SU-DHL-6 (cell line): ENCODE data around the gene ATAD2B.

Source experiments
- H2AFZ ChIP-seq: fragments of 200-600 bp; sonication (generic); 2 replicates; pipeline ENCODE4 v1.6.1; 2014; ENCODE audit warnings: low read depth, mild to moderate bottlenecking, moderate library complexity, mixed read lengths, antibody characterized with exemption, low read length; ENCODE audit not compliant: severe bottlenecking
- H3F3A ChIP-seq: fragments of 200-600 bp; shearing (Covaris generic); 2 replicates; pipeline ENCODE4 v1.6.0; 2016; ENCODE audit warnings: antibody characterized with exemption, mild to moderate bottlenecking; ENCODE audit not compliant: insufficient read depth
- H3K27ac ChIP-seq: fragments of 200-600 bp; sonication (generic); 2 replicates; pipeline ENCODE4 v1.5.1; 2016; ENCODE audit warnings: low read depth, mild to moderate bottlenecking, low read length, moderate library complexity, mixed read lengths
- H3K27me3 ChIP-seq: fragments of 200-600 bp; sonication (generic), shearing (Covaris generic); 2 replicates; pipeline ENCODE4 v1.6.0; 2014; ENCODE audit warnings: mild to moderate bottlenecking, low read length
- H3K36me3 ChIP-seq: fragments of 200-600 bp; sonication (generic); 2 replicates; pipeline ENCODE4 v1.6.1; 2014; ENCODE audit warnings: mild to moderate bottlenecking, low read length, mixed read lengths
- H3K4me2 ChIP-seq: fragments of 300-600, 200-600 bp; shearing (Covaris generic), sonication (generic); 2 replicates; pipeline ENCODE4 v1.6.0; 2014; ENCODE audit warnings: low read length, low read depth, mild to moderate bottlenecking; ENCODE audit not compliant: poor library complexity, severe bottlenecking
- H3K4me3 ChIP-seq: fragments of 200-600 bp; sonication (generic); 2 replicates; pipeline ENCODE4 v1.5.1; 2014; ENCODE audit warnings: antibody characterized with exemption, low read length, mild to moderate bottlenecking, mixed read lengths; ENCODE audit not compliant: insufficient read depth, poor library complexity, severe bottlenecking
- H3K79me2 ChIP-seq: fragments of 200-600 bp; sonication (generic); 2 replicates; pipeline ENCODE4 v1.6.1; 2014; ENCODE audit warnings: mild to moderate bottlenecking, low read length, moderate library complexity; ENCODE audit not compliant: insufficient read depth
- H3K9ac ChIP-seq: fragments of 200-600 bp; sonication (generic); 2 replicates; pipeline ENCODE4 v1.7.0; 2014; ENCODE audit warnings: mild to moderate bottlenecking, low read length
- H3K9me2 ChIP-seq: fragments of 200-600 bp; sonication (generic); replicated peaks from 2 replicates; pipeline ENCODE4 v1.6.1; 2014; ENCODE audit warnings: low read length; ENCODE audit not compliant: insufficient read depth
- H3K9me3 ChIP-seq: fragments of 200-600 bp; sonication (generic); 2 replicates; pipeline ENCODE4 v1.6.1; 2014; ENCODE audit warnings: low read length, mixed read lengths; ENCODE audit not compliant: insufficient read depth
- H4K20me1 ChIP-seq: fragments of 200-600 bp; sonication (generic); 2 replicates; pipeline ENCODE4 v1.6.1; 2014; ENCODE audit warnings: low read depth, mild to moderate bottlenecking, antibody characterized with exemption, low read length, moderate library complexity, mixed read lengths
- CTCF ChIP-seq: fragments of 200-600 bp; sonication (generic); IDR thresholded peaks from one replicate; pipeline ENCODE4 v1.5.1; 2017; ENCODE audit warnings: antibody characterized with exemption, mild to moderate bottlenecking, low read length, moderate library complexity; ENCODE audit not compliant: insufficient read depth, poor library complexity, severe bottlenecking
- EZH2phosphoT487 ChIP-seq: fragments of 200-600 bp; sonication (generic), shearing (Covaris generic); conservative IDR thresholded peaks from 2 replicates; pipeline ENCODE4 v1.6.1; 2018; ENCODE audit warnings: mild to moderate bottlenecking, antibody characterized with exemption, low read length, moderate library complexity, mixed read lengths

The ATAD2B gene

DNA sequence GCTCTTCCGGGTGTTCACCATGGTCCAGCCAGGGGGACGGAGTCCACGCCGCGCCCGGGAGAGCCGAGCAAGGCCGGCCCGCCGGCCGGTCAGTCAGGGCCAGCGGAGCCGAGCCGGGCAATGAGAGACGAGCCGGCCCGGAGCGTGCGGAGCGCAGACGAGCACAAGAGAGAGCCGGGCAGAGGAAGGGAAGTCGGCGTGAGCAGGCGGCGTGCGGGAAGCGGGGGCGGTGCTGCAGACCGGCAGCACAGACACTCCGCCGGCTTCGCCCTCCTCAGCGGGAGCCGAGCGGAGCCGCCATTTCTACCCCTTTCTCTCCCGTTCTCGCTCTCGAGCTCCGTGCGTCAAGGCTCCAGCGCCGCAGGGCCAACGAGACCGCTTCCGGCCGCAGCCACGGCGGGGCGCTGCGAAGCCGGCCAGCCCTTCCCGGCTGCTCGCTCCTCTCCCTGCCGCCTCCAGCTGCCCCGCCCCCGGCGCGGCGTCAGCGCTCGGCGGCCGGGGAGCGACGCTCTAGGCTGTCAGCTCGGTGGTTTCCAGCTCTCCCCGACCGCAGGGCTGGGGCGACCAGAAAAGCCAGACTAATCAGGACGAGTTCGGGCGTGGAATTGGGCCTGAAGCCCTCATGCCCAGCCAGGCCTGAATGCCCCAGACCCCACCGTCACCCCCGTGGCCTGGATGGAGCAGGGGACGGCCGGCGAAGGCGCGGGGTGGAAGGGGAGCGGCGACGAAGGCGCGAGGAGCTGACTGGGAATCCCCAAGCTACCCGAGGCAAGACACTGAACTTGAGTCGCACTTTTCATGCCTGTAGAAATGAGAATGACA is at the start of gene ATAD2B:
Gene ATAD2B (minus strand): TSS at position 374 of the 822 bp plus-strand sequence. CDS start 353 bp downstream, at position 21.
- H3K79me2 ChIP-seq, result peaks cover 38% of the 10 kb centered on the region
- H3K9me2 ChIP-seq, result no peaks in the 10 kb centered on the region
- H3K4me2 ChIP-seq, result peak within 1 kb of the TSS; percentile 82
- H3K4me3 ChIP-seq, result peak within 1 kb of the TSS; percentile 84
- peak within 1 kb of the TSS; percentile 87 for H3K9ac ChIP-seq
- no peaks in the 10 kb centered on the region for H3K9me3 ChIP-seq
- H3K27ac ChIP-seq, result peak within 1 kb of the TSS; percentile 79
- TF ChIP-seq CTCF, result peak; percentile 84
- no peak for TF ChIP-seq EZH2phosphoT487
- peaks cover 16% of the 10 kb centered on the region; the same call in 1 of the 2 replicates for H4K20me1 ChIP-seq
- H3K36me3 ChIP-seq, result no peaks in the 10 kb centered on the region
- H2AFZ ChIP-seq, result peak within 1 kb of the TSS; percentile 91
- H3K27me3 ChIP-seq, result no peaks in the 10 kb centered on the region
- H3F3A ChIP-seq, result peaks cover 17% of the 10 kb centered on the region; the same call in 1 of the 2 replicates

GRCh38 chr2:23967846-23968245 is 40.9 kb upstream of the ATAD2B start:
- H3K9me2 ChIP-seq, result no peaks in the 10 kb centered on the region
- no peaks in the 10 kb centered on the region for H3K79me2 ChIP-seq
- TF ChIP-seq CTCF, result no peak
- no peak for TF ChIP-seq EZH2phosphoT487
- no peaks in the 10 kb centered on the region for H3F3A ChIP-seq
- H3K4me2 ChIP-seq, result no peak overlapping the region
- no peaks in the 10 kb centered on the region for H3K9me3 ChIP-seq
- no peak overlapping the region for H3K9ac ChIP-seq
- no peaks in the 10 kb centered on the region for H4K20me1 ChIP-seq
- no peaks in the 10 kb centered on the region for H3K36me3 ChIP-seq
- no peak overlapping the region for H3K27ac ChIP-seq
- no peak overlapping the region for H2AFZ ChIP-seq
- no peaks in the 10 kb centered on the region for H3K27me3 ChIP-seq
- H3K4me3 ChIP-seq, result no peak overlapping the region

GRCh38 chr2:23954325-23955014 is 27.5 kb upstream of the ATAD2B start:
- Histone ChIP-seq H3K27me3 (no peaks in the 10 kb centered on the region), H2AFZ (no peak overlapping the region), H3K4me2 (no peak overlapping the region), H3K79me2 (peaks cover 46% of the 10 kb centered on the region), H3K9me3 (no peaks in the 10 kb centered on the region), H3K9ac (no peak overlapping the region), H4K20me1 (no peaks in the 10 kb centered on the region), H3K4me3 (no peak overlapping the region), H3F3A (0 out of 2 replicates have a peak, but pooled peaks cover 5% of the 10 kb centered on the region), H3K36me3 (0 out of 2 replicates have a peak, but pooled peaks cover 4% of the 10 kb centered on the region), H3K27ac (no peak overlapping the region), H3K9me2 (no peaks in the 10 kb centered on the region)
- no peak for TF ChIP-seq CTCF
- no peak for TF ChIP-seq EZH2phosphoT487
